Nephron progenitor cell (in vitro differentiated cells): ENCODE data around the gene ARL2BP.
"Not testable (repeated sequence)": the region's sequence is repeated elsewhere in the genome, so short reads cannot be mapped to it uniquely, and the experiment has no call there.

ENCODE experiments used
- DNase-seq: peaks from one replicate; pipeline ENCODE4 v3.0.0; 2021
- H3K27ac Mint-ChIP-seq: 2 replicates; pipeline ENCODE4 v1.8.0; 2021; ENCODE audit warnings: mild to moderate bottlenecking, moderate library complexity, mixed read lengths
- H3K27me3 Mint-ChIP-seq: 2 replicates; pipeline ENCODE4 v1.8.0; 2021; ENCODE audit warnings: mild to moderate bottlenecking, low read depth, mixed read lengths; ENCODE audit not compliant: poor library complexity
- H3K36me3 Mint-ChIP-seq: 2 replicates; pipeline ENCODE4 v1.8.0; 2021; ENCODE audit warnings: low read depth, mixed read lengths
- H3K4me1 Mint-ChIP-seq: 2 replicates; pipeline ENCODE4 v1.8.0; 2021; ENCODE audit warnings: mixed read lengths
- H3K4me3 Mint-ChIP-seq: 2 replicates; pipeline ENCODE4 v1.8.0; 2021; ENCODE audit warnings: mild to moderate bottlenecking, moderate library complexity, mixed read lengths
- H3K9me3 Mint-ChIP-seq: 2 replicates; pipeline ENCODE4 v1.8.0; 2021; ENCODE audit warnings: mild to moderate bottlenecking, moderate library complexity, mixed read lengths
- TF ChIP-seq, protein P1 (sequence below): fragments of 200-600 bp; sonication (generic); IDR thresholded peaks from 2 replicates; pipeline ENCODE4 v1.5.0; 2021; ENCODE audit warnings: antibody characterized with exemption

ARL2BP gene

GRCh38 chr16:57266531-57267260, 21.6 kb downstream of the ARL2BP start:
- H3K9me3 Mint-ChIP-seq = no peaks in the 10 kb centered on the region
- no peak for DNase-seq
- no peak overlapping the region for H3K4me3 Mint-ChIP-seq
- TF ChIP-seq, protein P1, sequence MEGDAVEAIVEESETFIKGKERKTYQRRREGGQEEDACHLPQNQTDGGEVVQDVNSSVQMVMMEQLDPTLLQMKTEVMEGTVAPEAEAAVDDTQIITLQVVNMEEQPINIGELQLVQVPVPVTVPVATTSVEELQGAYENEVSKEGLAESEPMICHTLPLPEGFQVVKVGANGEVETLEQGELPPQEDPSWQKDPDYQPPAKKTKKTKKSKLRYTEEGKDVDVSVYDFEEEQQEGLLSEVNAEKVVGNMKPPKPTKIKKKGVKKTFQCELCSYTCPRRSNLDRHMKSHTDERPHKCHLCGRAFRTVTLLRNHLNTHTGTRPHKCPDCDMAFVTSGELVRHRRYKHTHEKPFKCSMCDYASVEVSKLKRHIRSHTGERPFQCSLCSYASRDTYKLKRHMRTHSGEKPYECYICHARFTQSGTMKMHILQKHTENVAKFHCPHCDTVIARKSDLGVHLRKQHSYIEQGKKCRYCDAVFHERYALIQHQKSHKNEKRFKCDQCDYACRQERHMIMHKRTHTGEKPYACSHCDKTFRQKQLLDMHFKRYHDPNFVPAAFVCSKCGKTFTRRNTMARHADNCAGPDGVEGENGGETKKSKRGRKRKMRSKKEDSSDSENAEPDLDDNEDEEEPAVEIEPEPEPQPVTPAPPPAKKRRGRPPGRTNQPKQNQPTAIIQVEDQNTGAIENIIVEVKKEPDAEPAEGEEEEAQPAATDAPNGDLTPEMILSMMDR = no peak
- no peak overlapping the region for H3K27ac Mint-ChIP-seq
- H3K27me3 Mint-ChIP-seq = peaks cover 15% of the 10 kb centered on the region
- no peaks in the 10 kb centered on the region for H3K36me3 Mint-ChIP-seq
- peaks cover 22% of the 10 kb centered on the region for H3K4me1 Mint-ChIP-seq

- not testable (repeated sequence) for H3K4me3 Mint-ChIP-seq, H3K9me3 Mint-ChIP-seq, H3K27ac Mint-ChIP-seq, H3K36me3 Mint-ChIP-seq, DNase-seq
- peaks cover 15% of the 10 kb centered on the region for H3K27me3 Mint-ChIP-seq
- H3K4me1 Mint-ChIP-seq = peaks cover 22% of the 10 kb centered on the region
These were observed 22.3 kb downstream of the ARL2BP start for GRCh38 chr16:57267343-57267742.

GRCh38 chr16:57268804-57269800, 24.0 kb downstream of the ARL2BP start:
- H3K27ac Mint-ChIP-seq = peak overlapping the region; percentile 36
- H3K36me3 Mint-ChIP-seq = no peaks in the 10 kb centered on the region
- H3K4me3 Mint-ChIP-seq = no peak overlapping the region
- TF ChIP-seq, protein P1 = no peak
- no peak for DNase-seq
- peaks cover 15% of the 10 kb centered on the region for H3K27me3 Mint-ChIP-seq
- H3K4me1 Mint-ChIP-seq = peaks cover 18% of the 10 kb centered on the region
- no peaks in the 10 kb centered on the region for H3K9me3 Mint-ChIP-seq

DNA sequence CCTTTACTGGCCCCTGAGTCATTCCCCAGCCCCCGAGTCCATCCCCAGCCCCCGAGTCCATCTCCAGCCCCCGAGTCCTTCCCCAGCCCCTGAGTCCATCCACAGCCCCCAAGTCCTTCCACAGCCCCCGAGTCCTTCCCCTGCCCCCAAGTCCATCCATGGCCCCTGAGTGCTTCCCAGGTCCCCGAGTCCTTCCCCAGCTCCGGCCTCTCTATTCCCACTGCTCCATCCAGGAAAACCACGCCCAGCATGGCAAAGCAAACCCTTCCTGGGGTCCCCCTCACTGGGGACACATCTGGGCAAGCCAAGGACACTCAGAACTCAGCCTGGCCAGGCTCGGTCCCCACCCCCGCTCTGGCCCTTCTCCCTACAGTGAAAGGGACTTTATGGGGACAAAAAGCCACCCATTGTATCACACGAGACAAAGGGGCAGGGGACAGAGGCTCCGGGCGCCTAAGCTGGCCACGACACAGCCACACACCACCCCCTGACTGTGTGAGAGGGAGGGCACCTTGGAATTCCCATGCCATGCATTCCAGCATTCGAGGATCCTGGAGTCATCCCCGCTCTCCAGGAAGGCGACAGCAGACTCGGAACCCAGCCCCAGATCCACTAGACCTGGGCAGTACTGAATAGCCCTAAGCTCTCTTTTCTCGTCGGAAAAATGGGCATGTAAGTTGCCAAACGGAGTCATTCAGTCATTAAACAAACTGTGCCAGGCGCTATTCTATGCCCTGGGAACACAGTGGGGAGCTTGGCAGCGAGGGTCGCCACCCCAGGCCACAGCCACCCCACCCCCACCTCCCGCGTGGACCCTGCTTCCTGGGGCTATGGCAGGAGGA, 25.4 kb downstream of the ARL2BP start:
- Mint-ChIP-seq H3K27me3 (peaks cover 17% of the 10 kb centered on the region), H3K36me3 (no peaks in the 10 kb centered on the region), H3K4me3 (no peak overlapping the region), H3K27ac (no peak overlapping the region), H3K9me3 (no peaks in the 10 kb centered on the region), H3K4me1 (peaks cover 18% of the 10 kb centered on the region)
- no peak for DNase-seq
- TF ChIP-seq, protein P1 = no peak

DNA sequence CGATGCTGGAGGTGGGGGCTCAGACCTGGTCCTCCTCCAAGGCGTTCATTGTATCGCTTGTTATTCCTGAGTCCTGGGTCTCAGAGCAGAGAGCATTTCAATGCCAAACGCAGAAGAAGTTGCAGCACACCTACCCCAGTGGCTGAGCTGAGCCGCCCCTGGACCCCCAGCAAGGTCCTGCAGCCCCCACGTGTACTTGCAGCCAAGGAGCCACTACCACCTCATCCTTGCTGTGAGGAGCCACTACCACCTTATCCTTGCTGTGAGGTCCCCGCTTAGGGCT, 25.9 kb downstream of the ARL2BP start:
- Mint-ChIP-seq H3K36me3 (no peaks in the 10 kb centered on the region), H3K27ac (no peak overlapping the region), H3K4me1 (peaks cover 17% of the 10 kb centered on the region), H3K9me3 (no peaks in the 10 kb centered on the region), H3K27me3 (peaks cover 20% of the 10 kb centered on the region), H3K4me3 (no peak overlapping the region)
- DNase-seq = no peak
- TF ChIP-seq, protein P1 = no peak
